Stimulated activated CD8-positive, alpha-beta memory T cell treated with anti-CD3 and anti-CD28 coated beads, Interleukin-15, amount 100 ng/mL, for 4 hours (primary cell): Measurements from ENCODE around the gene MAD1L1.

ENCODE experiments used
- DNase-seq, 2 donors: peaks; one replicate each; pipeline ENCODE4 v3.0.0-alpha.2; 2020; ENCODE audit warnings: low read depth in 2 of 2

The MAD1L1 gene

DNA sequence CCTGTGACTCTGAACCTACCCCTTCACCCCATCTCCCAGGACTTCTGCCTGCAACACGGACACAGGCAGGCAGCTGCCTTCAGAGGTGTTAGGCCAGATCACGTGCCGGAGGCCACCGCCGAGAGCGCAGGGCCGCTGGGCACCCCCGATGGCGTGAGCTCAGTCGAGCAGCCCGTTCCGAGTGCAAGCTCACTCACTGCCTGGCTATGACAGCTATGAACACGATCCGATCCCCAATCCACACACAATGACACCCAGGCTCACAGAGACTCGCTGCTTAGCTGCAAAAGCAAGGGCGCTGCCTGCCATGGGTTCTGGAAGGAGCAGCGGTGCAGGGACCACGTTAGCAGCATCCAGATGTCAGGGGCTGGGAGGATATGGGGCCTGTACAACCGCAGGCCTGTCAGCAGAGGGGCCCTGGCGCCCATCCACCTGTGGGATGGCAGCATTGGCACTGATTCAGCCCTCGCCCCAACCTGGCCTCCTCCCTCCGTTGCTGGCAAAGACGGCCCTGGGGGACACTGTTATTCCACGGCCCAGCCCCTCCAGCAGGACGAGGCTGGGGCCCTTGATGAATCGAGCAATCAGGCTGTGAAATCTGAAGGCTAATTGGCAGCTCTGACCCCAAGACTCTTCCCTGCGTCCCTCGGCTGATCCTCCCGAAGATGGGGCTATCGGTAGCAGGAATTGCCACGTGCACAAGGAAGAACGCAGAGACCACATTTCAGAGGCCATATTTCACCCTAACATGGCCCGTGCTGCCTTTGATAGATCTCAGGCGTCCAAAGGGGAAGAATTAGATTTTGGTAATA is 332.6 kb downstream of the MAD1L1 start:
- no peak for DNase-seq

DNA sequence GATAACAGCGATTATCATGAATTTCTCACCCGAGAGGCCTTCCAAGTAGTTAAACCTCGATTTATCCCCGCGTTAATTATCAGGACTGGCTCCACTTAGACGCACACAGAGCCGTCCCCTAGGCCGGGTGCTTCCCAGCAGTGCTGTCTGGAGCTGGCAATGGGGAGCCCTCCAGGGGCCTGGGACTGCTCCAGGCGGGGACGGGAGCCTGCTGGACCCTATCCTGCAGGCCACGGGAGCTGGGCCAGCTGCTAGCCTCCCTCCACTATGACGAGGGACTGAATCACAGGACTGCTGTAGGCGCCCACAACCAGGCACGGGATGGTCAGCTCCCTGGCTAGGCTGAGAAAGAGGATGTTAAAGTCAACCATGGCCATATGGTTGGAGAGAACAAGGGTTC is 333.5 kb downstream of the MAD1L1 start:
- DNase-seq: no peak

DNA sequence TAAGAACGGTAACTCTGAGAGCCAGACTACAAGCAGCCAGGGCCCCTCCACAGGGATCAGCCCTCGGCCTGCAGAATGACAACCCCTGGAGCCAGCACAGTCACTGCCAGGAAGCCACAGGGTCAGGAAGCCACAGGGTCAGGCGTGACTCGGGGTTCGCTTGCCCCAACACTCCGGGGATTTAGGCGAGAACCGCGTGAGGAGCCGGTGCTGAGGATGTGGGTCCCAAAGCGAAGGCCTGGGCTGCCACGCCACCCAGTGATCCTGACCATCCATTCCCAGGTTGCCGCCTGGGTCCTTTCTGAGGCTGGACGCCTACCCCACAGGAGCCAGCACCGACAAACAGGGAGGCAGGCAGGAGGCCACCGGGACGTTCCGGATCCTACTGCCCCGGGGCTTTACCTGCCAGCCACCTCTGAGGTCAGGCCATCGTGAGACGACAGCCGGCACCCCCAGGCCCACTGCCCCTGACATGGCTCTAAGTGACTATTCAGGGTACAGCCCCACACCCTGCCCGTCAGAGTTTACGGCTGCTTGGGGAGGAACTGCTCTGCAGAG is 334.0 kb downstream of the MAD1L1 start:
- no peak for DNase-seq

DNA sequence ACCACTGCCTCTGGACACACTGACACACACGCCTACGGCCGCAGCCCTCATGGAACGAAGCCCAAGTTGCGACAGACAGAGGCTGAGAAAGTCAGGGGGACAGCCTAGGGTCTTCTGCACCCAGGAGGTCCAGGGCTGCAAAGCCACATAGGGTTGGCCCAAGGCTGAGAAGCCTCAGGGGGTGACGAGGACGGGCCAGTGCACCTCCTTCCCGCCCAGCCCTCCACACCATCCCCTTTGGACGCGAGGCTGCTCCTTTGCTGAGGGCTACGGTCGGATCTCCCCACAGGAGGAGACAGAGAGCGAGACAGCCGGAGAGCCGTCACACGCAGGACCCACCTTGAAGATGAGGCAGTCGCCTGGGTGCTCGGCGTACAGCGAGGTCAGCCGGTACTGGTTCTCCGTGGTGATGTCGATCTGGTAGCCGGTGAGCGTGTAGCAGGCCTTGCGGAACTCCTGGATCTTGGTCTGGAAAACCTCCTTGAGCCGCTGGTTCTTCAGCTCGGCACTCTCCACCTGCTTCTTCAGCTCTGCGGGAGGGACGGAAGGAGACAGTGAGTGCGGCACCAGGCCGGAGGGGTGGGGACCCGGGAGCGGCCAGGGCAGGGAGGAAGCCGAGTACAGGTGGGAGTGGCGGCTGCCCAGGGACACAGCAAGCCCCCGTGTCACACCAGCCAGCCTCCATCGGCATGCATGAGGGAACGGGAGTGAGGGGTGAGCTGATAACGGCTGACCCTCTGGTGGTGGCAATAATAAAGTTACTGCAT is 334.7 kb downstream of the MAD1L1 start:
- no peak for DNase-seq

DNA sequence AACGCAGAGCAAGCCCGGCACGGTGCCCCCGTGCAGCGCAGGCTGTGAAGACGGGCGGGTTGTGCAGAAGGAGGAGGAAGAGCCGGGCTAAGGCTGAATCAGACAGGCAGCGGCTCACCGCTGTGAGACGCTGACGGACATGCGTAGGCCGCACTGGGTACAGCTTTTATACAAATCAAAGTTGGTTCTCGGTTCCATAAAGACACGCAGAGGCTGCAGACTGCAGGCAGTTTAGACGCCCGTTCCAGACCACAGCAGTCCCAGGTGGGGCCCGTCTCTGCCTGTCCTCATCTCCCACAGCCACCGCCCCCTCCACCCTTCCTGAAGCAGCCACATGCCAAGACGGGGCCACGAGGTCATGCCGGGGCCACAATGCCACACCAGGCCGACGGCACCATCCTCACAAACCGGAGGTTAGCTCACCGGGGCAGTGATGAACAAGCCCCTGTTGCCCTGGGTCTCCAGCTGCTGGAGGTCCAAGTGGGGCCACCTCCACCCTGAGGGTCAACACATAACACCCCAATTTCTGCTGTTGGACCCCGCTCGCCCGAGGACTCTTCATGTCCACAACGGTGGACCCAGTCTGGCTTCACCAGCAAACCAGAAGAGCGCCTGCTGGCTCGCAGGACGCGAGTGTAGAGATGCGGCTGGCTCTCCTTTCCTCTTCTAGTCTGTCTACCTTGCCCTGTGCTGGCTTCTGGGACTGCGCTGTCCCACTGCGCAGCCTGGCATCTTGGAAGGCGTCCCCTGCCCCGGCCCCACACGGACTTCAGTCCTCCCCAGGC is 335.5 kb downstream of the MAD1L1 start:
- DNase-seq: no peak

DNA sequence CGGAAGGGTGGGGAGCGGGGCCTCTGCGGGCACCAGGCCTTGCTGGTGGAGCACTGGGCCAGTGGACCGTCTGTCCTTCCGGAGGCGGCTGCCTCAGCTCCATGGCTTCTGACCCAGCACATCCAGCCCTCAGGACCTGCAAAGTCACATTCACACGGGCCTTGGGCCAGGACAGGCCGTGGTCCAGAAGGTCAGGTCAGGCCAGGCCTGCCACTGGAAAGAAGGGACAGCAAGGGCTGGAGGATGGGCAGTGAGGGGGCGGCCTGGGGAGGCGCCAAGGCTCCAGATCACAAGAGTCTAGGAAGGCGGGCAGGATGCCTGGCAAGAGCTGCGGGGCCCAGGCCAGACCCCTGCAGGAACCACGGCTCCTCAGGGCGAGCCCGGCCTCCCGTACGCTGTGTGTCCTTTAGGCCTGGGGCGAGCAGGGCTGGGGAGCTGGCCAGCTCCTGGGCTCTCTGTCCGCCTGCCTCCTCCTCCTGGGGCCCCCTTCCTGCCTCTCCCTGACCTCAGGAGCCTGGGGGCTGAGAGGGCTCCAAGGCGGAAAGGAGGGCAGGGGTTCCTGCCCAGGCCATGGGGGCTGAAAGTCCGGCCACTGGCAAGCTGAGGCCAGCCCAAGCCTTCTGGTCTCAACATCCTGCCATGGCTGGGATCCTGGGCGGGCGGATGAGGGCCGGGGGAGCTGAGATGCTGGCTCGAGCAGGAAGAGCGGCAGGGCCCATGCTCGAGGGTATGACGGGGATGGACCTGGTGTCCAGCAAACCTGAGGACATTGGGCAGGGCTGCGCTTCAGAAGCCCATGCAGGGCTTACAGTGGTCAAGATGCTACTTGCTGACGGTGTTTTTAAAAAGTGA is 336.9 kb downstream of the MAD1L1 start:
- no peak for DNase-seq

DNA sequence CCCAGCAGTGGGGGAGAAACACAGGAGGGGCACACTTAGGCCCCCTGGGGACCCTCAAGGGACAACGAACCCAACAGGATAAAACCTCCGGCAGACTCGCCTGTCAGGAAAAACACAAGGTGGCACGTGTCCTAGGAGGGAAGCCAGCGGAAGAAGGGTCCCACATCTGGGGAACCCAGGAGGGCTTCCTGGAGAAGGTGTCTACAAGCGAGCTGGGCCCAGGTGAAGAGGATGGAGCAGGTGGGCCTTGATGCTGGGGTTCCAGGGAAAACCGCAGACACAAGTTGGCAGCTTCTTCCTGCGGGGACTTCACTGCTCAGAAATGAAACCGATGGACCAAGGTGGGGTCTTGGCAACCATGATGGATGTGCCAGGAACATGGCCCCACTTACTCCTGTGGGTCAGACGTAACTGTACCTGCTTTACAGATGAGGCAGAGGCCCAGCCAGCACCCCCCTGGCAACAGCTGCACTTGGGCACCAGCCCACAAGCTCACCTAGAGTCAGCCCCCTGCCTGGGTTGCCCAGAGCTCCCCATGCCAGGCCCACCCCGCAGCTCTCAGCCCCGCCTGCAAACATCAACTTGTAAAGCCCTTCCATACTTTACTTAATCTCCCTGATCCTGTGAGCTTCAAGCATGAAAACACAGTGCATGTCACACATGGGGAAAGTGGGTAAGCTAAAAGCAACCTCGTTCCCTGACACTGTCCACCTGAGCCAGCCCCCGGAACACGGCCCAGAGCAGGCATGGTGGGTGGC is 337.7 kb downstream of the MAD1L1 start:
- no peak for DNase-seq

DNA sequence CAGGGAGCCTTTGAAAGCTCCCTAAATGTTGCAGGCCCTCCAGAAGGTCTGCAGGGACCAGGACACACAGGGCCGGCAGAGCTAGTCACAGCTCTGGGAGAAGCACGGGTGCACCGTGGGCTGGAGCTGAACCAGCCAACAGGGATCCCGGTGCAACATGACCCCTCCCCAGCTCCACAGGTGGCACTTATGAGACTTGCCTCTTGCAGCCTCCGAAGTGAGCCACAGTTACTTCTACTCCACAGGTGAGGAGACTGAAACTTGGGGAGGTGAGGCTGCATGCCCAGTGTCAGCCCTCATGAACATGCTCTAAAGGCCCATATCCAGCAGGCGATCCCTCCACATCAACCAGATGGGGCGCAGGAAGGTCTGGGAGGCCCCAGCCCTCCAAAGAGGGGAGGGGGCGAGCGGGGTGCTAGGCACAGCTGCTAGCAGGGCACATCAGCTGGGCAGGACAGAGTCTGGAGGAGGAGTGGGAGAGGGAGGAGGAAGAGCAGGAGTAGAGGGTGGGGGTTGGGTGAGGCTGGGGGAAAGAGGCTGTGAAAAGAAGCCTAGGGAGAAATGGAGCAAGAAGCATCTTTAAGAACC is 338.3 kb downstream of the MAD1L1 start:
- DNase-seq: no peak

DNA sequence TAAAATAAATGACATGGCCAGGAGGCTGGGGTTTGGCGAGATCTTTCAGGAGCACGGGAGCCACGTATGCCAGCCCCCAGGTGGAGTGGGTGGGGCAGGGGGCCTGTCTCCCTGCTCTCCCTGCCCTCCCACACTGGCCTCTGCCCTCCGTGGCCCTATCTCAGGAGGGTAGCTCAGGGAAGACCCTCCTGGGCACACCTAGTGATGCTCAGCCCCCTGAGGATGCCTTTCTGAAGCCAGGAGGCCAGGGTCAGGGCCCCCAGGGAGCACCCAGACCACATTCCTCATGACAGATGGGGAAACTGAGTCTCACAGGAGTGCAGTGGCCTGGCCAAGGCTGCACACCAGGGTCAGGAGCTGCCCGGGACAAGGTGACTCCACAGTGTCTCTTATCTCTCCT is 339.3 kb downstream of the MAD1L1 start:
- DNase-seq: no peak

DNA sequence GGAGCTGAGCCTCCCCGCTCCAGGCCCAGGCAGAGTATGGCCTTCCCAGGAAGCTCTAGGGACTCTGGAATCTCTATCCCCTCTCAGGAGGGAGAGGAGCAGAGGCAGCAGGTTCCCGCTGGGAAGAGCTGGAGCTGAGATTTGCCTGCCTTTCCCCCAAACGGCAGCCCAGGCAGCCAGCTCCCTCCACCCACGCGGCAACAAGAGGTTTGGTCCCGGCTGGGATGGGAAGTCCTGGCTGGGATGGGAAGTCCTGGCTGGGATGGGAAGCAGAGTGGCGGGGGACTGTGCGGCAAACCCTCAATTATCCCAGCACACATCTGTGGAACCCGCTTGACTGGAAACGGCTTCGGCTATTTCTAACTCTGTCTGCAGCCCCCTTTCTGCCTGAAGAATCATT is 339.7 kb downstream of the MAD1L1 start:
- DNase-seq: no peak

DNA sequence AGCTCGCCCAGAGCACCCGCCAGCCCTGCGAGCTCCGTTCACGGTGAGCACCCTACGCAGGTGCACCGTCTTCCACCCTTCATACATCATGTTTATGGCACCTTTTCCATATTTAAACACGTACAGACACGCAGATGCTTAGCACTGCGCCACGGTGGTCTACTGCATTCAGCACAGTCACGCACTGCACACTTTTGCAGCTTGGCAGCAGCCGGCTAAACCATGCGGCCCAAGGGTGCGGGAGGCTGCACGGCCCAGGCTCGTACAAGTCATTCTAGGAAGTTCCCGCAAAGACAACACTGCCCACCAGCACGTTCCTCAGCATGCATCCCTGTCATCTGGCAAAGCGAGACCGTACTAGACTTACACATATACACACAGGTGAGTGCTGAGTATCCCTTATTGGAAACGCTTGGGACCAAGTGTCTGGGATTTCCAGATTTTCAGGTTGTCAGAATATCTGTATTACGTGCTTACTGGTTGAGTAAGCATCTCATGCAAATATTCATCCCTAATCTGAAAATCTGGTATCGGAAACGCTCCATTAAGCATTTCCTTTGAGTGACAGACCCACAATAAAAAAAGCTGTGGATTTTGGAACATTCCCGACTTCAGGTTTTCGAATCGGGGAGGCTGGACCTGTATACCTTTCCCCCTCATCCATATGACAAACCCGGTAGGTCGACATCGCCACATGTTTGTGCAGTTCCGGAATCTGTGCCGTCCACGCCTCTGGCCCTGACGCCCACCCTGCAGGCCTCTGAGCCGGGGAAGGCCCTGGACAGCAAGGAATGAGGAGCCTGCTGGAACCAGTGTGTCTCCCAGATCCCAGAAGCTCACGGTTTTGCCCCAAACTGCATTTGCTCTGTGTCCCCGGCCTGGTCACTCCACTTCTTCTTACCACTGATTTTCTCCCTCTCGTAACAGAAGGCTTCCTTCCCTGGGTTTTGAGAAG is 340.5 kb downstream of the MAD1L1 start:
- DNase-seq: no peak

DNA sequence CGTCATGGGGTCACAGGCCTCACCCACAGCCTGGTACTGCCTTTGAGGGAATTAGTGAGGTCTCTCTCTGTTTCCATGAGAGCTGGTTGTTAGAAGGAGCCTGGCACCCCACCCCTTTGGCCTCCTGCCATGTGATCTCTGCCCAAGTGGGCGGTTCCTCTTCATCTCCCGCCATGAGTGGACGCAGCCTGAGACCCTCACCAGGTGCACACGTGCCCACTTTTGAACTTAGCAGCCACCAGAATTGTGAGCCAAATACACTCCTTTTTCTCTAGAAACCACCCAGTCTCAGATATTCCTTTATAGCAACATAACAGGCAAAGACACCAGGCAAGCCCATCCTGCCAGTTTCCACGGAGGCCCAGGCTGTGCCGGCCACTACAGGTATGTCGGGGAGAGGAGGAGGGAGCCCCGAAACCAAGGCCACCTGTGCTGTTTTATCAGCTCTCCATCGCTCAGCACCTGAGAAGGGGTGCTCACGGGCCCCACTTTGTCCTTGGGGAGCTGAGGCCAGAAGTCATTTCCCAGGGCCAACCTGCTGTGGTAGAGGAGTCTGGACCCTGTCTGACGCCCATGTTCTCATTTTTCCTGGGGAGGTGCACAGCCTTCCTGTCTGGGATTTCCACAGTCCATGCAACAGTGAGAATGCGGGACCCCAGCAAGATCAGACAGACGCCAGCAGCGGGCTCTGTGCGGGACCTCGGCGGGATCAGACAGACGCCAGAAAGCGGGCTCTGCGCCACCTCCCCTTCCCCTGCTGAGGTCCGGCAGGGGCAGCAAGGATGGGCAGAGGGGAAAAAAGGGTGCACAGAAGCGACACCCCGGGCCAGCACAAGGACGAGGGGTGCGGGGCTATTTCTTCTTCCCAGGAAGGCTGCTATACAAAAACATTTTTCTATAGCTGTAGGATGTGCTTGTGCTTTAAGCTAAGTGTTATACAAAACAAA is 342.2 kb downstream of the MAD1L1 start:
- DNase-seq: no peak

DNA sequence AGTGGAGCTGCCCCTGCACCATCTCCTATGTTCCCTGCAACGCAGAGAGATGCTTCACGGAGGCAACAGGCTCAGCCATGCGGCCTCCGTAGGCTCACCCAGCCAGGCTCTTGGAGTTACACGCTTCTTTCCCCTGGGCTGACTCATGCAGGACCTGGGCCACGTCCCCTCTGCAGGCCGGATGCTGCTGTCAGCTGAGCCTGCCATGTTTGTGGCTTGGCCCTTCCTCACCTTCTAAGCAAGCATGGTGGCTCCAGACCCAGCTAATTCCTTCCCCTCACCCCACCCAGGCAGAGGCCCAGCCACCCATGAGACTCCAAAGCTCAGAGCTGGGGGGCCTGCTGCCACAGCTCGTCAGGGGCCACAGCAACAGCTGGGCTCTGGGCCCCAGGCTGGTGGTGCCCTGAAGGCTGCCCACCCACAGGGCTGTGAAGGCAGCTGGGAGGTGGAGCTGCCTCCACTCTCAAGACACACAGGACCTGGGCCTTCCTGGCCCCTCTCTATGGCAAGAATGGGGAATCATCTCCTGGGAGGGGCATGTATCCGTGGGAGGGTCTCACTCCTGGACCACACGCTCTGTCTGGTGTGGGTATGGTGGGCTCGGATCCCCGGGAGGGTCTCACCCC is 343.1 kb downstream of the MAD1L1 start:
- no peak for DNase-seq

DNA sequence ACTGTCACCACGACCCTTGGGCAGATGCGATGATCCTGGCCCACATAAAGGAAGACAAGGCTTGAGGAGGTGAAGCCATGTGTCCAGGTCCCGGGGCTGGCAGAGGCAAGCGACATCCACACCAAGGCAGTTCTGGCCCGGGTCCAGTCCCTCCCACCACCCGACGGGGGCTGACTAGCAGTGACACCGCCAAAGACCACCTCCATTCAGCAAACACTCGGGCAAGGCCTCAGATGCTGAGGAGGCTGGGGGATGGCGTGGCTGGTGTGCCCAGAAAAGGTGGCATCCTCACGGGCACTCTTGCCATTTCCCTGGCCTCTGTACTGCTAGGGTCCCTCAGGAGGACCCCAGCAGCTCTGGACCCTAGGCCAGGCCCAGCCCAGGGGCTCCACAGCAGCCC is 343.7 kb downstream of the MAD1L1 start:
- DNase-seq: no peak

DNA sequence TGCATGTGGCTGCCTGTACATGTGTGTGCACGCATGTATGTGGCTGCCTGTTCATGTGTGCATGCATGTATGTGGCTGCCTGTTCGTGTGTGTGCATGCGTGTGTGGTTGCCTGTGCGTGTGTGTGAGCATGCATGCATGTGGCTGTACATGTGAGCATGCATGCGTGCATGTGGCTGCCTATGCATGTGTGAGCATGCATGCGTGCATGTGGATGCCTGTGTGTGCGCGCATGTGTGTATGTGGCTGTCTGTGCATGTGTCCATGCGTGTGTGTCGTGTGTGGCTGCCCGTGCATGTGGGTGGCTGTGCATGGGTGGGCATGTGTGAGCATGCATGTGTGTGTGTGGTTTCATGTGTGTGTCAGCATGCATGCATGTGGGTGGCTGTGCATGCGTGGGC is 344.3 kb downstream of the MAD1L1 start:
- DNase-seq: no peak

DNA sequence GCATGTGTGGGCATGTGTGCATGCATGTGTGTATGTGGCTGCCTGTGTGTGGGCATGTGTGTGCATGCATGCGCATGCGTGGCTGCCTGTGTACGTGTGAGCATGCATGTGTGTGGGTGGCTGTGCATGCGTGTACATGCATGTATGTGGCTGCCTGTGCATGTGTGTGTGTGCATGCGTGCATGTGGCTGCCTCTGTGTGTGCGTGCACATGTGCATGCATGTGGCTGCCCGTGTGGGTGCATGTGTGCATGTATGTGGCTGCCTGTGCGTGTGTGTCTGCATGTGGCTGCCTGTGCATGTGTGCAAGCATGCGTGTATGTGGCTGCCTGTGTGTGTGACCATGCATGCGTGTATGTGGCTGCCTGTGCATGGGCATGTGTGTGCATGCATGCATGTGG is 345.5 kb downstream of the MAD1L1 start:
- DNase-seq: no peak

DNA sequence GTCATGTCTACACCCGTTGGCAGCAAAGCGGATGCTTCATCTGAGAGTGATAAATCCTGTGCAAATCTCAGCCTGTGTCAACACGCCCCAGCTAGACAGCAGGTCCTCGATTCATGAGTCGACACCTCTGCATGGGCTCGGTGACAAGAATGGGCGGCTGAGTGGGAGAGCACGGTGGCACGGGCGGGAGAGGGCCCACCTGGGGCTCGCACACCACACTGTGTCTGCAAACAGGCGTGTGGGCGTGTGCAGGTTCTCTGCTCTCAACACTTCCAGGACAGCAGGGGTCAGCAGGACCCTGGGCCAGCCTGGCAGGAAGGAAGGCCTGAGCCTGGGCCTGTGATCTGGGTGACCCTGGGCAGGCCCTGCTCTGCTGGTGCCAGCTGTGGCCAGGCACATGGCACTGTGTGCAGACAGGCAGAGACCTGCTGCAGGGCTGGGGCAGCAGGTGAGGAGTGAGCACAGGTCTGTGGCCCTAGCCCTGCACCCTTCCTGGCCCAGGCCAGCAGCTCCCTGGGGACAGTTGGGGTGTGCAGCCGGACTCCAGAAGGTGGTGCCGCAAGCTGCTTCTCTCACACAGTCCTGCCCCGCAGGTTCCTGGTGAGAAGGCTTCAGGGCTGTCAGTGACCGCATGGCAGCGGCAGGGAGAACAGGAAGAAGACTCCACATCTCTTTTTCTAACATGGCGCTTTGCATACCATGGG is 346.2 kb downstream of the MAD1L1 start:
- no peak for DNase-seq
